Activated CD8-positive, alpha-beta T cell treated with anti-CD3 and anti-CD28 coated beads for 36 hours (primary cell): ENCODE data around the gene MVD. TPM values are rescaled to one million over a fixed set of nuclear protein-coding genes. Genes with fewer than 3 reads are reported as not detected.
A peak's percentile ranks its signal among the peaks of the same experiment; 100 is the strongest.

Source experiments
- ATAC-seq: fragments of 200-7000 bp; cut with Tn5 transposase; one replicate; pipeline ENCODE4 v1.10.0; 2021; ENCODE audit warnings: mild to moderate bottlenecking, moderate library complexity
- CTCF ChIA-PET: fragments of 350-600 bp; sonication (Branson Sonifier 250); formaldehyde crosslinking; loops from one replicate; lab custom pipeline; 2021; ENCODE audit warnings: antibody characterized with exemption; lab: Charles Lee
- POLR2A ChIA-PET: fragments of 350-600 bp; sonication (Branson Sonifier 250); formaldehyde crosslinking; loops from one replicate; lab custom pipeline; 2021; ENCODE audit warnings: antibody characterized with exemption; lab: Charles Lee
- DNase-seq: peaks from one replicate; pipeline ENCODE4 v3.0.0-alpha.2; 2020
- H3K27ac Mint-ChIP-seq: one replicate; pipeline ENCODE4 v1.8.0; 2021; ENCODE audit warnings: mild to moderate bottlenecking, mixed read lengths
- H3K27me3 Mint-ChIP-seq: one replicate; pipeline ENCODE4 v1.8.0; 2021; ENCODE audit warnings: mixed read lengths
- H3K36me3 Mint-ChIP-seq: one replicate; pipeline ENCODE4 v1.8.0; 2021; ENCODE audit warnings: low read depth, mixed read lengths
- H3K4me1 Mint-ChIP-seq: one replicate; pipeline ENCODE4 v1.8.0; 2021; ENCODE audit warnings: low read depth, mixed read lengths
- H3K4me3 Mint-ChIP-seq: one replicate; pipeline ENCODE4 v1.8.0; 2021; ENCODE audit warnings: mild to moderate bottlenecking, moderate library complexity, mixed read lengths
- H3K9me3 Mint-ChIP-seq: one replicate; pipeline ENCODE4 v1.8.0; 2021; ENCODE audit warnings: mixed read lengths
- CTCF ChIP-seq: fragments of 200-600 bp; IDR thresholded peaks from one replicate; pipeline ENCODE4 v1.8.0; 2022; ENCODE audit warnings: antibody characterized with exemption, mild to moderate bottlenecking
- intact Hi-C: fragments of 100-400 bp; cut with micrococcal nuclease; formaldehyde crosslinking; loops from one replicate; pipeline ENCODE4 v1.10.0; 2022
- total RNA-seq, 2 experiments: library from RNA; stranded (reverse); gene quantifications; one replicate each; pipeline ENCODE4 v1.2.3, GENCODE V29; 2021

Gene MVD
- total RNA-seq, 2 experiments from 2014 or later: 83.1 to 89.9 TPM

GRCh38 chr16:88665148-88665547, 2.3 kb upstream of the MVD start:
- H3K27me3 Mint-ChIP-seq: no peaks in the 10 kb centered on the region
- ATAC-seq (no peak), DNase-seq (no peak)
- peak overlapping the region; percentile 37 for H3K4me3 Mint-ChIP-seq
- intact Hi-C loops: no loop called here
- peaks cover 21% of the 10 kb centered on the region for H3K4me1 Mint-ChIP-seq
- peaks cover 11% of the 10 kb centered on the region for H3K36me3 Mint-ChIP-seq
- H3K9me3 Mint-ChIP-seq: no peaks in the 10 kb centered on the region
- no peak for TF ChIP-seq CTCF
- no peak overlapping the region for H3K27ac Mint-ChIP-seq
- CTCF ChIA-PET: interaction anchor here (0.7 to 1.8 kb wide), 2 partner anchors 8 to 16 kb away, joined by 3 to 9 read pairs; no protein-coding TSS in a partner anchor
- POLR2A ChIA-PET: interaction anchor here (0.6 to 3.6 kb wide), 4 partner anchors 9 to 44 kb away, joined by 3 to 20 read pairs (median 5); no protein-coding TSS in a partner anchor

GRCh38 chr16:88662222-88662842, 559 bp downstream of the MVD start:
- intact Hi-C loops: no loop called here
- Mint-ChIP-seq H3K4me3 (peak overlapping the region; percentile 96), H3K27me3 (no peaks in the 10 kb centered on the region), H3K36me3 (peaks cover 11% of the 10 kb centered on the region), H3K4me1 (peaks cover 21% of the 10 kb centered on the region), H3K27ac (peak overlapping the region; percentile 81), H3K9me3 (no peaks in the 10 kb centered on the region)
- TF ChIP-seq CTCF: no peak
- DNase-seq: peak; percentile 42
- POLR2A ChIA-PET: interaction anchor here (0.6 to 3.6 kb wide), 7 partner anchors 9 to 196 kb away, joined by 3 to 20 read pairs (median 3); no protein-coding TSS in a partner anchor
- CTCF ChIA-PET: interaction anchor here (0.7 to 1.7 kb wide), 5 partner anchors 9 to 43 kb away, joined by 3 to 6 read pairs (median 3); no protein-coding TSS in a partner anchor
- peak; percentile 1 for ATAC-seq

- Mint-ChIP-seq H3K9me3 (no peaks in the 10 kb centered on the region), H3K36me3 (peaks cover 11% of the 10 kb centered on the region), H3K4me3 (peak overlapping the region; percentile 61), H3K4me1 (peaks cover 19% of the 10 kb centered on the region), H3K27me3 (no peaks in the 10 kb centered on the region), H3K27ac (peak overlapping the region; percentile 42)
- ChIA-PET POLR2A (no interaction called here), CTCF (interaction anchor here (1.0 kb wide), 1 partner anchor 15 kb away, joined by 3 read pairs; no protein-coding TSS in a partner anchor)
- DNase-seq: no peak
- intact Hi-C loops: no loop called here
- ATAC-seq: no peak
- TF ChIP-seq CTCF: no peak
Observed at GRCh38 chr16:88661468-88661867, 1.4 kb downstream of the MVD start.

GRCh38 chr16:88659160-88659559, 3.7 kb downstream of the MVD start:
- no peak for TF ChIP-seq CTCF
- Mint-ChIP-seq H3K4me1 (peaks cover 14% of the 10 kb centered on the region), H3K9me3 (no peaks in the 10 kb centered on the region), H3K36me3 (peaks cover 20% of the 10 kb centered on the region), H3K27ac (no peak overlapping the region), H3K27me3 (no peaks in the 10 kb centered on the region), H3K4me3 (no peak overlapping the region)
- POLR2A ChIA-PET: no interaction called here
- no peak for DNase-seq
- no peak for ATAC-seq
- CTCF ChIA-PET: no interaction called here
- intact Hi-C loops: no loop called here

- peaks cover 20% of the 10 kb centered on the region for H3K36me3 Mint-ChIP-seq
- H3K27me3 Mint-ChIP-seq: no peaks in the 10 kb centered on the region
- ATAC-seq (no peak), DNase-seq (no peak)
- ChIA-PET POLR2A (no interaction called here), CTCF (no interaction called here)
- no peak overlapping the region for H3K4me3 Mint-ChIP-seq
- H3K9me3 Mint-ChIP-seq: no peaks in the 10 kb centered on the region
- no peak overlapping the region for H3K27ac Mint-ChIP-seq
- peaks cover 11% of the 10 kb centered on the region for H3K4me1 Mint-ChIP-seq
- intact Hi-C loops: no loop called here
- no peak for TF ChIP-seq CTCF
Observed at GRCh38 chr16:88658714-88659113, 4.2 kb downstream of the MVD start.
